T-helper 2 cell treated with Interferon-gamma antibody and Interleukin-4, amounts not matched to agents 5 μg/mL and 100 μg/mL, for 36 hours (primary cell): ENCODE results near the gene PXMP4.
A peak's percentile ranks its signal among the peaks of the same experiment; 100 is the strongest.

Experiments used
- DNase-seq: peaks from one replicate; pipeline ENCODE4 v3.0.0; 2021; ENCODE audit warnings: low spot score
- H3K27ac Mint-ChIP-seq: one replicate; pipeline ENCODE4 v1.8.0; 2021; ENCODE audit warnings: mild to moderate bottlenecking, mixed read lengths
- H3K27me3 Mint-ChIP-seq: one replicate; pipeline ENCODE4 v1.8.0; 2021; ENCODE audit warnings: low read depth, mixed read lengths
- H3K36me3 Mint-ChIP-seq: one replicate; pipeline ENCODE4 v1.8.0; 2021; ENCODE audit warnings: low read depth, mixed read lengths
- H3K4me1 Mint-ChIP-seq: one replicate; pipeline ENCODE4 v1.8.0; 2021; ENCODE audit warnings: low read depth, mixed read lengths
- H3K4me3 Mint-ChIP-seq: one replicate; pipeline ENCODE4 v1.8.0; 2022; ENCODE audit warnings: mild to moderate bottlenecking, moderate library complexity, mixed read lengths
- H3K9me3 Mint-ChIP-seq: one replicate; pipeline ENCODE4 v1.8.0; 2021; ENCODE audit warnings: mixed read lengths

The PXMP4 gene

GRCh38 chr20:33668466-33669155 lies 51.5 kb downstream of the PXMP4 start:
- no peak for DNase-seq
- Mint-ChIP-seq H3K27me3 (no peaks in the 10 kb centered on the region), H3K4me3 (peak overlapping the region; percentile 80), H3K4me1 (peaks cover 39% of the 10 kb centered on the region), H3K9me3 (no peaks in the 10 kb centered on the region), H3K36me3 (peaks cover 8% of the 10 kb centered on the region), H3K27ac (no peak overlapping the region)

- Mint-ChIP-seq H3K9me3 (no peaks in the 10 kb centered on the region), H3K27ac (peak overlapping the region; percentile 68), H3K4me1 (peaks cover 35% of the 10 kb centered on the region), H3K36me3 (peaks cover 8% of the 10 kb centered on the region), H3K4me3 (peak overlapping the region; percentile 80), H3K27me3 (no peaks in the 10 kb centered on the region)
- DNase-seq = peak; percentile 77
These were observed 52.2 kb downstream of the PXMP4 start for GRCh38 chr20:33667676-33668465.

GRCh38 chr20:33667245-33667675 lies 52.9 kb downstream of the PXMP4 start:
- H3K4me1 Mint-ChIP-seq = peaks cover 38% of the 10 kb centered on the region
- H3K4me3 Mint-ChIP-seq = peak overlapping the region; percentile 80
- H3K9me3 Mint-ChIP-seq = no peaks in the 10 kb centered on the region
- peaks cover 8% of the 10 kb centered on the region for H3K36me3 Mint-ChIP-seq
- H3K27me3 Mint-ChIP-seq = no peaks in the 10 kb centered on the region
- peak; percentile 54 for DNase-seq
- H3K27ac Mint-ChIP-seq = peak overlapping the region; percentile 68

GRCh38 chr20:33666293-33667244 lies 53.5 kb downstream of the PXMP4 start, which contains the start of gene ACTL10:
ACTL10 (plus strand) TSS chr20:33666943; CDS start chr20:33667498, 555 bp downstream.
- Mint-ChIP-seq H3K9me3 (no peaks in the 10 kb centered on the region), H3K4me3 (peak within 1 kb of the TSS; percentile 90), H3K4me1 (peaks cover 38% of the 10 kb centered on the region), H3K27me3 (no peaks in the 10 kb centered on the region), H3K36me3 (peaks cover 4% of the 10 kb centered on the region), H3K27ac (peak within 1 kb of the TSS; percentile 93)
- peak; percentile 88 for DNase-seq

GRCh38 chr20:33664762-33665144 lies 55.4 kb downstream of the PXMP4 start:
- DNase-seq = peak; percentile 42
- H3K36me3 Mint-ChIP-seq = peaks cover 4% of the 10 kb centered on the region
- no peaks in the 10 kb centered on the region for H3K9me3 Mint-ChIP-seq
- H3K4me3 Mint-ChIP-seq = peak overlapping the region; percentile 82
- no peaks in the 10 kb centered on the region for H3K27me3 Mint-ChIP-seq
- H3K4me1 Mint-ChIP-seq = peaks cover 38% of the 10 kb centered on the region
- peak overlapping the region; percentile 88 for H3K27ac Mint-ChIP-seq

GRCh38 chr20:33664085-33664761 lies 55.9 kb downstream of the PXMP4 start:
- Mint-ChIP-seq H3K9me3 (no peaks in the 10 kb centered on the region), H3K4me1 (peaks cover 38% of the 10 kb centered on the region), H3K36me3 (peaks cover 4% of the 10 kb centered on the region), H3K27ac (peak overlapping the region; percentile 88), H3K4me3 (peak overlapping the region; percentile 82), H3K27me3 (no peaks in the 10 kb centered on the region)
- no peak for DNase-seq

- DNase-seq = peak; percentile 88
These were observed 56.7 kb downstream of the PXMP4 start for GRCh38 chr20:33663161-33664084.

GRCh38 chr20:33662172-33662571 lies 57.9 kb downstream of the PXMP4 start, which contains the start of gene C20orf144:
C20orf144 (plus strand) TSS chr20:33662327; CDS start chr20:33662346, 19 bp downstream.
- Mint-ChIP-seq H3K27me3 (no peaks in the 10 kb centered on the region), H3K9me3 (no peaks in the 10 kb centered on the region), H3K27ac (peak within 1 kb of the TSS; percentile 84), H3K36me3 (peaks cover under 1% of the 10 kb centered on the region), H3K4me1 (peaks cover 29% of the 10 kb centered on the region), H3K4me3 (peak within 1 kb of the TSS; percentile 82)
- no peak for DNase-seq

More at GRCh38 chr20:33663161-33664084, 56.7 kb downstream of the PXMP4 start:
- Mint-ChIP-seq H3K9me3 (no peaks in the 10 kb centered on the region), H3K4me3 (peak overlapping the region; percentile 82), H3K4me1 (peaks cover 32% of the 10 kb centered on the region), H3K36me3 (peaks cover 2% of the 10 kb centered on the region), H3K27ac (peak overlapping the region; percentile 88), H3K27me3 (no peaks in the 10 kb centered on the region)

- H3K27me3 Mint-ChIP-seq = no peaks in the 10 kb centered on the region
- peaks cover 20% of the 10 kb centered on the region for H3K4me1 Mint-ChIP-seq
- H3K36me3 Mint-ChIP-seq = peaks cover 2% of the 10 kb centered on the region
- no peak overlapping the region for H3K4me3 Mint-ChIP-seq
- no peak for DNase-seq
- H3K9me3 Mint-ChIP-seq = no peaks in the 10 kb centered on the region
- no peak overlapping the region for H3K27ac Mint-ChIP-seq
These were observed 59.4 kb downstream of the PXMP4 start for GRCh38 chr20:33660685-33661058.

GRCh38 chr20:33660035-33660684 lies 60.0 kb downstream of the PXMP4 start:
- Mint-ChIP-seq H3K4me3 (no peak overlapping the region), H3K27me3 (no peaks in the 10 kb centered on the region), H3K27ac (no peak overlapping the region), H3K4me1 (peaks cover 17% of the 10 kb centered on the region), H3K9me3 (no peaks in the 10 kb centered on the region), H3K36me3 (peaks cover 2% of the 10 kb centered on the region)
- no peak for DNase-seq

- Mint-ChIP-seq H3K27me3 (no peaks in the 10 kb centered on the region), H3K36me3 (peaks cover 2% of the 10 kb centered on the region), H3K27ac (no peak overlapping the region), H3K4me1 (peaks cover 10% of the 10 kb centered on the region), H3K4me3 (no peak overlapping the region), H3K9me3 (no peaks in the 10 kb centered on the region)
- no peak for DNase-seq
These were observed 60.6 kb downstream of the PXMP4 start for GRCh38 chr20:33659341-33660034.
